Measurements from ENCODE around the gene GLB1L3.
"Not testable (repeated sequence)": the region's sequence is repeated elsewhere in the genome, so short reads cannot be mapped to it uniquely, and the experiment has no call there.

Gene GLB1L3

GRCh38 chr11:134276396-134277182, 410 bp downstream of the GLB1L3 start:
- TF ChIP-seq GATA1 (IDR thresholded peaks at IDR 0.05; ENCODE audit: low read depth, low read length), result no peak
- no peak for TF ChIP-seq POLR2A (IDR thresholded peaks at IDR 0.05; ENCODE audit: low read length)
- DNase-seq, result no peak

- no peak for TF ChIP-seq POLR2A (IDR thresholded peaks at IDR 0.05; ENCODE audit: low read length)
- TF ChIP-seq GATA1 (IDR thresholded peaks at IDR 0.05; ENCODE audit: low read depth, low read length), result no peak
- no peak for DNase-seq
These were observed 1.2 kb downstream of the GLB1L3 start for GRCh38 chr11:134277183-134278001.

DNA sequence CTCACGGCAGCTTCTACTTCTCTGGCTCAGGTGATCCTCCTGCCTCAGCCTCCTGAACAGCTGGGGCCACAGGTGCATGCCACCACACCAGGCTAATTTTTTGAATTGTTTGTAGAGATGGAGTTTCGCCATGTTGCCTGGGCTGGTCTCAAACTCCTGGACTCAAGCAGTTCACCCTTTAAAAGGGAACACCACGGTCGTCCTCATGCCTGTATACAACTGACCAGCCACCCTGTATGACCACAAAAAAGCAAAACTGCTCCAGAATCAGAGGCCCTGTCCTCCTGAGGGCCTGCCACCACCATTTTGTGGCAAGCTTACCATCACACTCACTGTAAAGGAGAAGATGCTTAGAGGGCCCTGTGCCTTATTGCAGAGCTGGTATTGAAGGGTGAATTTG, 2.2 kb downstream of the GLB1L3 start:
- TF ChIP-seq POLR2A (IDR thresholded peaks at IDR 0.05; ENCODE audit: low read length), result no peak
- no peak for TF ChIP-seq GATA1 (IDR thresholded peaks at IDR 0.05; ENCODE audit: low read depth, low read length)

GRCh38 chr11:134281635-134282034, 5.5 kb downstream of the GLB1L3 start:
- not testable (repeated sequence) for DNase-seq

More for the DNA sequence above, 2.2 kb downstream of the GLB1L3 start:
- no peak for DNase-seq

- TF ChIP-seq POLR2A (IDR thresholded peaks at IDR 0.05; ENCODE audit: low read length) (no peak), GATA1 (IDR thresholded peaks at IDR 0.05; ENCODE audit: low read depth, low read length) (no peak)
- DNase-seq, result no peak
These were observed 6.2 kb downstream of the GLB1L3 start for GRCh38 chr11:134282121-134283045.

GRCh38 chr11:134283461-134284230, 7.5 kb downstream of the GLB1L3 start:
- TF ChIP-seq GATA1 (IDR thresholded peaks at IDR 0.05; ENCODE audit: low read depth, low read length) (no peak), POLR2A (IDR thresholded peaks at IDR 0.05; ENCODE audit: low read length) (no peak)
- no peak for DNase-seq

GRCh38 chr11:134284349-134284748, 8.2 kb downstream of the GLB1L3 start:
- DNase-seq, result not testable (repeated sequence)

DNA sequence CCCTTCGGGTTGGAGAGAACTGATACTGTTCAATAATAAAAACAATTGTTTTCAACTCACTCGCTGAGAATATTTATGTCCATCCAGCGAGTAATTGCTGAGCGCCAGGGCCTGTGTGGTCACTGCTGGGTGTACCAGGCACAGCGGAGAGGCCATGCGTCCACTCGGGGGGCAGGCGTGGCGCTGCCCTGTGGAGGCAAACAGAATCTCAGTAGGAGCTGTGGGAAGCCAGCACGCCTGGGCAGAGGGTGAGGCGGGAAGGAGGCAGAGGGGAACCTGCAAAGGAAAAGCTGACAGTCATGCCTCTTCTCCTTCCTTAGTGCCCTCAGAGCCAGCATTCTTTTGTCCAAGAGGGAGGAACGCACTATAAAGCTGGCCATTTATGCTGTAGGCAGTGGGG, 11.4 kb downstream of the GLB1L3 start:
- TF ChIP-seq GATA1 (IDR thresholded peaks at IDR 0.05; ENCODE audit: low read depth, low read length) (no peak), POLR2A (IDR thresholded peaks at IDR 0.05; ENCODE audit: low read length) (no peak)
- no peak for DNase-seq

- no peak for DNase-seq
- TF ChIP-seq GATA1 (IDR thresholded peaks at IDR 0.05; ENCODE audit: low read depth, low read length), result no peak
- no peak for TF ChIP-seq POLR2A (IDR thresholded peaks at IDR 0.05; ENCODE audit: low read length)
These were observed 12.3 kb downstream of the GLB1L3 start for GRCh38 chr11:134288486-134288885.

DNA sequence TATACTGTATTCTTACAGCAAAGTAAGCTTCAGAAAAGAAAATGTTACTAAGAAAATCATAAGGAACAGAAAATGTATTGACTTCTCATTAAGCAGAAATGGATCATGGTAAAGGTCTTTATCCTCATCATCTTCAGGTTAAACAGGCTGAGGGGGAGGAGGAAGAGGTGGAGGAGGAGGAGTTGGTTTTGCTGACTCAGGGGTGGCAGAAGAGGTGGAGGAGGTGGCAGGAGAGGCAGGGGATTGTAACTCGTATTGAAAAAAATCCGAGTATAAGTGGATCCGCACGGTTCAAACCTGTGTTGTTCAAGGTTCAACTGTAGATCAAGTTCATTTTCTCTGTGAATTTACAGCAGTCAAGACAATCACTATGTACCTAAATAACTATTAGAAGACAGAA, 13.0 kb downstream of the GLB1L3 start:
- DNase-seq, result no peak
- TF ChIP-seq POLR2A (IDR thresholded peaks at IDR 0.05; ENCODE audit: low read length) (no peak), GATA1 (IDR thresholded peaks at IDR 0.05; ENCODE audit: low read depth, low read length) (no peak)

DNA sequence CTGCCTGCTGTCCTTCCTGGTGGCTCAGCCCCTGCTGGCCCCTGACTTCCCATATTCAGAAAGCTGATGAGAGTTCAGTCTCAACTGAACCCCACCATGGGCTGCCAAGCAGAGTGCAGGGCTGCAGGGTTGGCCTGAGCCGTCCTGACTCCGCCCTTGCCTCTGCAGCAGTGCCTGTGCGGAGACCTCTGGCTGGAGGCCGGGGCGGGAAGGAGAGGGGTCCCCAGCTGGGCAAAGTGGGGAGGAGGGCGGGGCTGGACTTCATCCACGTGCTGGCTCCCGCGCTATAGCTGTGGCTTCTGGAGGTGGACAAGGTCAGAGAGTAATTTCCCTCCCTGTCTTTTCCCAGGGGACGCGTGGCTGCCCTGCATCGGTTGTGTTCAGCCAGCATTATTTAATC, 13.6 kb downstream of the GLB1L3 start:
- TF ChIP-seq GATA1 (IDR thresholded peaks at IDR 0.05; ENCODE audit: low read depth, low read length) (no peak), POLR2A (IDR thresholded peaks at IDR 0.05; ENCODE audit: low read length) (no peak)
- DNase-seq, result no peak

- TF ChIP-seq GATA1 (IDR thresholded peaks at IDR 0.05; ENCODE audit: low read depth, low read length) (no peak), POLR2A (IDR thresholded peaks at IDR 0.05; ENCODE audit: low read length) (no peak)
- DNase-seq, result no peak
These were observed 14.5 kb downstream of the GLB1L3 start for GRCh38 chr11:134290646-134291045.

DNA sequence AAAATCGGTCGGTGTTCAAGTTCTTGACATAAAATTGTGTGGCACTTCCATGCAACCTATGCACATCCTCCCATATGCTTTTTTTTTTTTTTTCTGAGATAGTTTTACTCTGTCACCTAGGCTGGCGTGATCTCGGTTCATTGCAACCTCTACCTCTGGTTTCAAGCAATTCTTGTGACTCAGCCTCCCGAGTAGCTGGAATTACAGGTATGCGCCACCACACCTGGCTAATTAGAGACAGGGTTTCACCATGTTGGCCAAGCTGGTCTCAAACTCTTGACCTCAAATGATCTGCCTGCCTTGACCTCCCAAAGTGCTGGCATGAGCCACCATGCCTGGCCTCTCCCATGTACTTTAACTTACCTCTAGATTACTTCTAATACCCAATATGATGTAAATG, 15.0 kb downstream of the GLB1L3 start:
- TF ChIP-seq GATA1 (IDR thresholded peaks at IDR 0.05; ENCODE audit: low read depth, low read length) (no peak), POLR2A (IDR thresholded peaks at IDR 0.05; ENCODE audit: low read length) (no peak)
- DNase-seq, result no peak
